Measurements from ENCODE around the gene TBC1D20. TPM values are rescaled to one million over a fixed set of nuclear protein-coding genes. Genes with fewer than 3 reads are reported as not detected.
A peak's percentile ranks its signal among the peaks of the same experiment; 100 is the strongest.

TBC1D20 gene
- total RNA-seq, 1 donor: 34.4 TPM

GRCh38 chr20:408843-409696 is 53.3 kb downstream of the TBC1D20 start:
- no peak for TF ChIP-seq CTCF (IDR thresholded peaks at IDR 0.05; ENCODE audit: insufficient read depth, low read length)
- DNase-seq (ENCODE audit: low read depth): no peak

GRCh38 chr20:407953-408842 is 54.1 kb downstream of the TBC1D20 start, which contains the start of gene RBCK1:
Gene RBCK1, plus strand, starts transcription at chr20:408299. Its CDS starts 459 bp downstream, at chr20:408758.
- no peak for TF ChIP-seq CTCF (IDR thresholded peaks at IDR 0.05; ENCODE audit: insufficient read depth, low read length)

More at GRCh38 chr20:408843-409696, 53.3 kb downstream of the TBC1D20 start:
- peak overlapping the region; percentile 97 for H3K4me3 ChIP-seq (ENCODE audit: low read depth, low read length)

GRCh38 chr20:407133-407952 is 55.0 kb downstream of the TBC1D20 start:
- peak; percentile 76 for DNase-seq (ENCODE audit: low read depth)
- TF ChIP-seq CTCF (IDR thresholded peaks at IDR 0.05; ENCODE audit: insufficient read depth, low read length): peak; percentile 27
- peak overlapping the region; percentile 66 for H3K4me3 ChIP-seq (ENCODE audit: low read depth, low read length)

More at GRCh38 chr20:407953-408842, 54.1 kb downstream of the TBC1D20 start, which contains the start of gene RBCK1:
- peak; percentile 76 for DNase-seq (ENCODE audit: low read depth)
- peak within 1 kb of the TSS; percentile 97 for H3K4me3 ChIP-seq (ENCODE audit: low read depth, low read length)

GRCh38 chr20:406200-407132 is 55.9 kb downstream of the TBC1D20 start:
- no peak for TF ChIP-seq CTCF (IDR thresholded peaks at IDR 0.05; ENCODE audit: insufficient read depth, low read length)
- H3K4me3 ChIP-seq (ENCODE audit: low read depth, low read length): no peak overlapping the region
- DNase-seq (ENCODE audit: low read depth): no peak

GRCh38 chr20:404088-404487 is 58.2 kb downstream of the TBC1D20 start:
- no peak for TF ChIP-seq CTCF (IDR thresholded peaks at IDR 0.05; ENCODE audit: insufficient read depth, low read length)
- H3K4me3 ChIP-seq (ENCODE audit: low read depth, low read length): no peak overlapping the region
- no peak for DNase-seq (ENCODE audit: low read depth)

Measured in fibroblast of the aortic adventitia (primary cell).